AG04449 (cell line): Measurements from ENCODE around the gene RHOA.
"Not testable (repeated sequence)": the region's sequence is repeated elsewhere in the genome, so short reads cannot be mapped to it uniquely, and the experiment has no call there.

ENCODE experiments used
- CTCF ChIA-PET: fragments of 350-600 bp; formaldehyde crosslinking; extraction: SDS; loops from one replicate; lab custom pipeline; 2021; ENCODE audit warnings: antibody characterized with exemption; lab: Yijun Ruan, JAX
- POLR2A ChIA-PET: fragments of 400-600, 350-600 bp; formaldehyde crosslinking; extraction: SDS; loops from one replicate; lab custom pipeline; 2020; ENCODE audit warnings: antibody characterized with exemption, inconsistent platforms; lab: Yijun Ruan, JAX
- DNase-seq: peaks from one replicate; pipeline ENCODE4 v3.0.0-alpha.2; 2010; ENCODE audit warnings: low read depth, low spot score
- H3K4me3 ChIP-seq: 2 replicates; pipeline ENCODE4 v1.5.1; 2011; ENCODE audit warnings: low read depth, mild to moderate bottlenecking, control low read depth, low read length
- CTCF ChIP-seq: IDR thresholded peaks from one replicate; pipeline ENCODE4 v1.5.1; 2011; ENCODE audit warnings: mild to moderate bottlenecking, moderate library complexity, low read length, control low read depth, inconsistent platforms; ENCODE audit not compliant: insufficient read depth; ENCODE audit errors: missing control alignments

Gene RHOA

GRCh38 chr3:49399461-49399860, 12.3 kb downstream of the RHOA start:
- ChIA-PET POLR2A (interaction anchor here (1.2 kb wide), 1 partner anchor 12 kb away, joined by 3 read pairs; the partner anchor contains the start of genes RHOA and TCTA), CTCF (no interaction called here)
- no peak for DNase-seq
- no peak overlapping the region for H3K4me3 ChIP-seq
- TF ChIP-seq CTCF, result no peak

- POLR2A ChIA-PET, result no interaction called here
- CTCF ChIA-PET, result no interaction called here
- no peak overlapping the region for H3K4me3 ChIP-seq
- no peak for DNase-seq
- TF ChIP-seq CTCF, result no peak
Measured at GRCh38 chr3:49397470-49397869, 14.3 kb downstream of the RHOA start.

GRCh38 chr3:49391310-49391709, 20.5 kb downstream of the RHOA start:
- DNase-seq, H3K4me3 ChIP-seq, CTCF ChIA-PET: not testable (repeated sequence)
- POLR2A ChIA-PET, result interaction anchor here (0.6 kb wide), 1 partner anchor 104 kb away, joined by 4 read pairs; no protein-coding TSS in a partner anchor

- POLR2A ChIA-PET, result no interaction called here
- CTCF ChIA-PET, result no interaction called here
- H3K4me3 ChIP-seq, result no peak overlapping the region
- TF ChIP-seq CTCF, result no peak
- no peak for DNase-seq
Measured at GRCh38 chr3:49389297-49389696, 22.5 kb downstream of the RHOA start.

GRCh38 chr3:49388289-49388820, 23.4 kb downstream of the RHOA start:
- TF ChIP-seq CTCF, result no peak
- CTCF ChIA-PET, result no interaction called here

GRCh38 chr3:49387721-49388120, 24.1 kb downstream of the RHOA start:
- ChIA-PET POLR2A (interaction anchor here (0.6 kb wide), 1 partner anchor 23 kb away, joined by 3 read pairs; no protein-coding TSS in a partner anchor), CTCF (no interaction called here)
- no peak overlapping the region for H3K4me3 ChIP-seq
- no peak for DNase-seq
- no peak for TF ChIP-seq CTCF

More at GRCh38 chr3:49388289-49388820, 23.4 kb downstream of the RHOA start:
- no peak for DNase-seq
- H3K4me3 ChIP-seq, result no peak overlapping the region
- POLR2A ChIA-PET, result interaction anchor here (0.9 kb wide), 1 partner anchor 48 kb away, joined by 6 read pairs; the partner anchor contains the start of gene USP4
